Astrocyte (in vitro differentiated cells and primary cell): ENCODE measurements around the gene IQCE. TPM values are rescaled to one million over a fixed set of nuclear protein-coding genes. Genes with fewer than 3 reads are reported as not detected.
A peak's percentile ranks its signal among the peaks of the same experiment; 100 is the strongest.

Experiments used
- DNase-seq: peaks from one replicate; pipeline ENCODE4 v3.0.0-alpha.2; 2010; ENCODE audit warnings: low read depth
- FAIRE-seq: peaks from 2 replicates; lab custom pipeline; 2011; peaks lifted over from hg19 to GRCh38; lab: Jason Lieb, UNC
- H2AFZ ChIP-seq: 2 replicates; pipeline ENCODE4 v1.6.0; 2012; ENCODE audit warnings: low read depth, low read length, inconsistent platforms
- H3K27ac ChIP-seq: 2 replicates; pipeline ENCODE4 v1.5.1; 2011; ENCODE audit warnings: low read depth, low read length, inconsistent platforms
- H3K27me3 ChIP-seq: 2 replicates; pipeline ENCODE4 v1.6.0; 2011; ENCODE audit warnings: low read length, inconsistent platforms; ENCODE audit not compliant: insufficient read depth
- H3K36me3 ChIP-seq: 2 replicates; pipeline ENCODE4 v1.5.1; 2011; ENCODE audit warnings: low read length, inconsistent platforms; ENCODE audit not compliant: insufficient read depth
- H3K4me1 ChIP-seq: 2 replicates; pipeline ENCODE4 v1.5.1; 2011; ENCODE audit warnings: low read length, inconsistent platforms; ENCODE audit not compliant: insufficient read depth
- H3K4me2 ChIP-seq: 2 replicates; pipeline ENCODE4 v1.6.0; 2012; ENCODE audit warnings: low read length, inconsistent platforms
- H3K4me3 ChIP-seq: 2 replicates; pipeline ENCODE4 v1.5.1; 2011; ENCODE audit warnings: low read depth, mild to moderate bottlenecking, low read length, inconsistent platforms; ENCODE audit not compliant: insufficient read depth
- H3K79me2 ChIP-seq: 2 replicates; pipeline ENCODE4 v1.6.0; 2012; ENCODE audit warnings: mild to moderate bottlenecking, low read length, inconsistent platforms; ENCODE audit not compliant: insufficient read depth
- H3K9ac ChIP-seq: 2 replicates; pipeline ENCODE4 v1.6.0; 2012; ENCODE audit warnings: mild to moderate bottlenecking, low read length, inconsistent platforms
- H3K9me3 ChIP-seq: 2 replicates; pipeline ENCODE4 v1.5.1; 2012; ENCODE audit warnings: low read depth, mild to moderate bottlenecking, low read length, inconsistent platforms; ENCODE audit not compliant: insufficient read depth
- H4K20me1 ChIP-seq: 2 replicates; pipeline ENCODE4 v1.6.0; 2012; ENCODE audit warnings: low read length, inconsistent platforms; ENCODE audit not compliant: insufficient read depth
- H3K27ac Mint-ChIP-seq: one replicate; pipeline ENCODE4 v1.8.0; 2021; ENCODE audit warnings: mild to moderate bottlenecking, mixed read lengths; ENCODE audit not compliant: unreplicated experiment
- H3K27me3 Mint-ChIP-seq: one replicate; pipeline ENCODE4 v1.8.0; 2021; ENCODE audit warnings: low read depth, mixed read lengths; ENCODE audit not compliant: unreplicated experiment
- H3K36me3 Mint-ChIP-seq: one replicate; pipeline ENCODE4 v1.8.0; 2021; ENCODE audit warnings: low read depth, mixed read lengths; ENCODE audit not compliant: unreplicated experiment
- H3K4me1 Mint-ChIP-seq: one replicate; pipeline ENCODE4 v1.8.0; 2021; ENCODE audit warnings: low read depth, mixed read lengths; ENCODE audit not compliant: unreplicated experiment
- H3K4me3 Mint-ChIP-seq: one replicate; pipeline ENCODE4 v1.8.0; 2021; ENCODE audit warnings: mild to moderate bottlenecking, moderate library complexity, mixed read lengths; ENCODE audit not compliant: unreplicated experiment
- H3K9me3 Mint-ChIP-seq: one replicate; pipeline ENCODE4 v1.8.0; 2021; ENCODE audit warnings: mild to moderate bottlenecking, mixed read lengths; ENCODE audit not compliant: unreplicated experiment
- EZH2 ChIP-seq: IDR thresholded peaks from 2 replicates; pipeline ENCODE4 v1.6.1; 2012; ENCODE audit warnings: mild to moderate bottlenecking, low read length, inconsistent platforms; ENCODE audit not compliant: insufficient read depth
- total RNA-seq: library from RNA; stranded (reverse); gene quantifications from 2 replicates; pipeline ENCODE4 v1.2.1, GENCODE V29; 2021
- TF ChIP-seq, protein P1 (sequence below): IDR thresholded peaks from 2 replicates; pipeline ENCODE4 v1.5.1; 2011; ENCODE audit warnings: low read depth, mild to moderate bottlenecking, inconsistent platforms, low read length, moderate library complexity; ENCODE audit not compliant: insufficient read depth

IQCE gene
- total RNA-seq, 1 donor from 2014 or later: 13.1 TPM

DNA sequence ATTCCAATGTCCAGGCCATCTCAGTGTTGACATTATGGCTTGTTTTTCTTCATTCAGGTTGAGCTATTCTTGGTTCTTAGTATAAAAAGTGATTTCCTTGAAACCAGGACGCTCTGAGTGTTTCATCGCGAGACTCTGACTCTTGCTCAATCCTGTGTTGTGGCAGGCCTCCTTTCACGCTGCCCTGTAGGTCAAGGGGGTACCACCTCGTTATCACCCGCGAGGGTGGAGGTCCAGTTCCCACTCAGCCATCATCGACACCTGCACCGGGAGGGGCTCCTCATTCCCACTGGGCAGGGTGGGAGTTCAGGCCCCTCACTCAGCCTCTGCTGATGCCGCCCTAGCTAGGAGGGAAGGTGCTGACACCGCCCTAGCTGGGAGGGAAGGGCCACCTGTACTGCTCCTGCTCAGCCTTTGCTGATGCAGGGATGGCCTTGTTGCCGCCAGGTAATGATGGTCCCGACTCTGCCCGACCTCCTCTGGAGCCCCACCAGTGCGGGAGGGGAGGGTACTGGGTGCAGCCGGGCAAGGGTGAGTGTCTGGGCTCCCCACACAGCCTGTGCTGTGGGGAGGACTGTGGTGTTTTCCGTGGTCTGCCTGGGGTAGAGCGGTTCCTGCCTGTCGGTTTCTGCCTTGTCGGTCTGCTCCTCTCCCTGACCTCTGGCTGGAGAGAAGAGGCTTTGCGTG is 16.4 kb downstream of the IQCE start:
- H3K36me3 ChIP-seq: no peaks in the 10 kb centered on the region
- DNase-seq (no peak), FAIRE-seq (no peak)
- no peak overlapping the region for H3K9ac ChIP-seq
- no peak overlapping the region for H2AFZ ChIP-seq
- no peaks in the 10 kb centered on the region for H4K20me1 ChIP-seq
- no peak overlapping the region for H3K4me3 ChIP-seq
- no peaks in the 10 kb centered on the region for H3K9me3 ChIP-seq
- Mint-ChIP-seq H3K4me1 (peaks cover 20% of the 10 kb centered on the region), H3K4me3 (no peak overlapping the region), H3K9me3 (no peaks in the 10 kb centered on the region), H3K27ac (no peak overlapping the region), H3K27me3 (no peaks in the 10 kb centered on the region), H3K36me3 (peaks cover 19% of the 10 kb centered on the region)
- TF ChIP-seq, protein P1, sequence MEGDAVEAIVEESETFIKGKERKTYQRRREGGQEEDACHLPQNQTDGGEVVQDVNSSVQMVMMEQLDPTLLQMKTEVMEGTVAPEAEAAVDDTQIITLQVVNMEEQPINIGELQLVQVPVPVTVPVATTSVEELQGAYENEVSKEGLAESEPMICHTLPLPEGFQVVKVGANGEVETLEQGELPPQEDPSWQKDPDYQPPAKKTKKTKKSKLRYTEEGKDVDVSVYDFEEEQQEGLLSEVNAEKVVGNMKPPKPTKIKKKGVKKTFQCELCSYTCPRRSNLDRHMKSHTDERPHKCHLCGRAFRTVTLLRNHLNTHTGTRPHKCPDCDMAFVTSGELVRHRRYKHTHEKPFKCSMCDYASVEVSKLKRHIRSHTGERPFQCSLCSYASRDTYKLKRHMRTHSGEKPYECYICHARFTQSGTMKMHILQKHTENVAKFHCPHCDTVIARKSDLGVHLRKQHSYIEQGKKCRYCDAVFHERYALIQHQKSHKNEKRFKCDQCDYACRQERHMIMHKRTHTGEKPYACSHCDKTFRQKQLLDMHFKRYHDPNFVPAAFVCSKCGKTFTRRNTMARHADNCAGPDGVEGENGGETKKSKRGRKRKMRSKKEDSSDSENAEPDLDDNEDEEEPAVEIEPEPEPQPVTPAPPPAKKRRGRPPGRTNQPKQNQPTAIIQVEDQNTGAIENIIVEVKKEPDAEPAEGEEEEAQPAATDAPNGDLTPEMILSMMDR: no peak
- TF ChIP-seq EZH2: no peak
- H3K79me2 ChIP-seq: no peaks in the 10 kb centered on the region
- peaks cover 14% of the 10 kb centered on the region for H3K4me1 ChIP-seq
- H3K27me3 ChIP-seq: no peaks in the 10 kb centered on the region
- H3K27ac ChIP-seq: no peak overlapping the region
- no peak overlapping the region for H3K4me2 ChIP-seq

DNA sequence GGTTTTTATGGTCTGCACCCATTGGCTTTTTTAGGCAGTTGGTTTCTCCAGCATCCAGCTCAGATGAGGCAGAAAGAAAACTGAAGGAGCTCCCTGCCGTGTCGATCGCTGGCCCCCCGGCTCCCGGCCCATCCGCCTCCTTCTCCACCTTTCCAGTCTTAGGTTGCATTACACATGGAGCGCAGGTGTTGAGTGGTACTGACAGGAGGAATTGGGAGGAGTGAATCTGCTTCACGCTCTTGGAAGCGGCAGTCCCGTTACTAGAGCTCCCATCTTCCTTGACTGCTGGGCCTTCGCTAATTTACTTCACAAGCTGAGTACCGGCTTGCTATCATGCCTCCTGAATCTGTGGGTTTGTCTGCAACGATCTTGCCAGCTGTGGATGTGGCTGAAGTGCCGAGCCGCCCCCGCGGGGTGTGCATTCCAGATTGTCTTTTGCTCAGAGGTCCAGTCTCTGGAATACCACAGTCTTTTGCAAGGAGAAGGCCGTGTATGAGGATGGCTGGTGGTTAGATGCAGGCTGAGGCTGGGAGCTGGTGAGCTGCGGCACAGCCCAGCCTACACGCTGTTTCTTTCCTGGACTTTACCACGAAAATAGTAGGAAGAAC is 17.1 kb downstream of the IQCE start:
- Histone ChIP-seq H3K4me3 (no peak overlapping the region), H2AFZ (no peak overlapping the region), H3K9ac (no peak overlapping the region), H3K4me1 (peaks cover 14% of the 10 kb centered on the region), H3K36me3 (no peaks in the 10 kb centered on the region), H4K20me1 (no peaks in the 10 kb centered on the region), H3K27me3 (no peaks in the 10 kb centered on the region), H3K9me3 (no peaks in the 10 kb centered on the region), H3K4me2 (no peak overlapping the region), H3K79me2 (no peaks in the 10 kb centered on the region), H3K27ac (no peak overlapping the region)
- Mint-ChIP-seq H3K36me3 (peaks cover 19% of the 10 kb centered on the region), H3K9me3 (no peaks in the 10 kb centered on the region), H3K27ac (no peak overlapping the region), H3K4me1 (peaks cover 20% of the 10 kb centered on the region), H3K27me3 (no peaks in the 10 kb centered on the region), H3K4me3 (no peak overlapping the region)
- TF ChIP-seq, protein P1: no peak
- no peak for TF ChIP-seq EZH2
- FAIRE-seq (no peak), DNase-seq (peak; percentile 85)
